GM20431 (cell line): ENCODE data around the gene KLHL12.

Source experiments
- in situ Hi-C: fragments of 300-500 bp; cut with MseI, MboI; formaldehyde crosslinking; loops from one replicate; pipeline ENCODE4 v1.15.0; 2020; ENCODE audit warnings: low sequenced_read_pairs; ENCODE audit not compliant: unreplicated experiment

KLHL12 gene

GRCh38 chr1:202890392-202890791, 36.6 kb downstream of the KLHL12 start:
- in situ Hi-C loops: no loop called here

GRCh38 chr1:202888531-202889360, 38.3 kb downstream of the KLHL12 start, which contains the start of gene RABIF:
Gene RABIF (minus strand): TSS chr1:202889149. CDS start chr1:202889098, 51 bp downstream.
- in situ Hi-C loops: no loop called here

- in situ Hi-C loops: no loop called here
Measured at GRCh38 chr1:202888221-202888530, 38.9 kb downstream of the KLHL12 start.

GRCh38 chr1:202880961-202881460, 46.0 kb downstream of the KLHL12 start:
- in situ Hi-C loops: no loop called here

GRCh38 chr1:202880062-202880461, 47.0 kb downstream of the KLHL12 start:
- in situ Hi-C loops: no loop called here

GRCh38 chr1:202879128-202879527, 47.9 kb downstream of the KLHL12 start:
- in situ Hi-C loops: no loop called here

- in situ Hi-C loops: no loop called here
Measured at GRCh38 chr1:202873026-202873425, 54.0 kb downstream of the KLHL12 start.

- in situ Hi-C loops: no loop called here
Measured at GRCh38 chr1:202871367-202871766, 55.7 kb downstream of the KLHL12 start.

- in situ Hi-C loops: no loop called here
Measured at GRCh38 chr1:202862679-202863560, 64.1 kb downstream of the KLHL12 start.

- in situ Hi-C loops: no loop called here
Measured at GRCh38 chr1:202861420-202862132, 65.5 kb downstream of the KLHL12 start.

- in situ Hi-C loops: no loop called here
Measured at GRCh38 chr1:202860744-202861419, 66.2 kb downstream of the KLHL12 start.

- in situ Hi-C loops: no loop called here
Measured at GRCh38 chr1:202858789-202859414, 68.1 kb downstream of the KLHL12 start.

GRCh38 chr1:202858331-202858730, 68.7 kb downstream of the KLHL12 start:
- in situ Hi-C loops: no loop called here

GRCh38 chr1:202857136-202857610, 69.9 kb downstream of the KLHL12 start:
- in situ Hi-C loops: no loop called here

- in situ Hi-C loops: no loop called here
Measured at GRCh38 chr1:202856014-202856413, 71.0 kb downstream of the KLHL12 start.

GRCh38 chr1:202854787-202855186, 72.2 kb downstream of the KLHL12 start:
- in situ Hi-C loops: no loop called here

GRCh38 chr1:202852163-202852904, 74.7 kb downstream of the KLHL12 start:
- in situ Hi-C loops: no loop called here

GRCh38 chr1:202850593-202851362, 76.3 kb downstream of the KLHL12 start:
- in situ Hi-C loops: no loop called here
